ENCODE results near the gene WRAP73. TPM values are rescaled to one million over a fixed set of nuclear protein-coding genes. Genes with fewer than 3 reads are reported as not detected.

WRAP73 gene
- polyA plus RNA-seq, 2 of the 4 experiments (the other 2 are of a cell fraction) = 15.4 to 16.1 TPM

- TF ChIP-seq ZSCAN20 (CRISPR knock-in tag; IDR thresholded peaks at IDR 0.05) (no peak), E2F6 (IDR thresholded peaks at IDR 0.05; ENCODE audit: borderline replicate concordance, low read depth) (no peak)
These were observed 31.4 kb downstream of the WRAP73 start (continued) for GRCh38 chr1:3618531-3618880.

GRCh38 chr1:3617806-3618345, 32.0 kb downstream of the WRAP73 start:
- CTCF ChIA-PET = interaction anchor here (0.7 to 3.8 kb wide), 6 partner anchors 12 to 165 kb away, joined by 3 to 33 read pairs (median 5); no protein-coding TSS in a partner anchor
- no peak for TF ChIP-seq HOXB5 (CRISPR knock-in tag; IDR thresholded peaks at IDR 0.05)
- TF ChIP-seq USF2 (IDR thresholded peaks at IDR 0.05) = no peak
- no peak for TF ChIP-seq POLR2A (IDR thresholded peaks at IDR 0.05; ENCODE audit: low read length)
- no peak for TF ChIP-seq KDM5A (IDR thresholded peaks at IDR 0.05)
- no peak for TF ChIP-seq JUN (IDR thresholded peaks at IDR 0.05)
- no peak for TF ChIP-seq KDM1A (IDR thresholded peaks at IDR 0.05; ENCODE audit: low read depth)
- no peak for TF ChIP-seq CBX2 (IDR thresholded peaks at IDR 0.05; ENCODE audit: borderline replicate concordance, low read depth)
- TF ChIP-seq PBX3 (IDR thresholded peaks at IDR 0.05) = no peak
- no peak for TF ChIP-seq HDAC2 (IDR thresholded peaks at IDR 0.05)
- no peak for TF ChIP-seq EP300 (IDR thresholded peaks at IDR 0.05)
- TF ChIP-seq MYC (IDR thresholded peaks at IDR 0.05; ENCODE audit: borderline replicate concordance, low read length) = no peak
- 80% methylated on average over 13 of the region's 18 CpGs for WGBS (ENCODE audit: missing lambda C conversion rate)
- peaks cover 18% of the 10 kb centered on the region for H3K4me1 ChIP-seq
- H3K4me3 ChIP-seq = no peak overlapping the region
- ATAC-seq (no peak), DNase-seq (ENCODE audit: low read depth in 1 of 2, low spot score in 1 of 2) (no peak), FAIRE-seq (no peak)
- no peaks in the 10 kb centered on the region for H3K9me3 ChIP-seq
- H3K27ac ChIP-seq = no peak overlapping the region
- POLR2A ChIA-PET = no interaction called here
- no peak overlapping the region for H3K4me2 ChIP-seq

GRCh38 chr1:3616861-3617260, 33.0 kb downstream of the WRAP73 start:
- FAIRE-seq = no peak
- Histone ChIP-seq H3K4me1 (peaks cover 28% of the 10 kb centered on the region), H3K9me3 (no peaks in the 10 kb centered on the region), H3K27ac (no peak overlapping the region), H3K4me3 (no peak overlapping the region), H3K4me2 (no peak overlapping the region)
- DNase-seq (ENCODE audit: low read depth in 1 of 2, low spot score in 1 of 2) = no peak
- TF ChIP-seq TFCP2L1 (CRISPR knock-in tag; IDR thresholded peaks at IDR 0.05) (no peak), HOXA7 (CRISPR knock-in tag; IDR thresholded peaks at IDR 0.05) (no peak), FOXS1 (CRISPR knock-in tag; IDR thresholded peaks at IDR 0.05) (no peak), HOXB13 (CRISPR knock-in tag; IDR thresholded peaks at IDR 0.05; ENCODE audit: low read depth) (no peak), KDM1A (IDR thresholded peaks at IDR 0.05; ENCODE audit: low read depth) (no peak), ZFP36 (IDR thresholded peaks at IDR 0.05; ENCODE audit: borderline replicate concordance, partially characterized antibody) (no peak), RNF2 (IDR thresholded peaks at IDR 0.05; ENCODE audit: borderline replicate concordance, low read depth) (no peak), MAX (IDR thresholded peaks at IDR 0.05) (no peak), BHLHE40 (IDR thresholded peaks at IDR 0.05; ENCODE audit: low read depth, low read length) (no peak), MAFK (IDR thresholded peaks at IDR 0.05; ENCODE audit: partially characterized antibody) (no peak), ZC3H11A (IDR thresholded peaks at IDR 0.05) (no peak), USF2 (IDR thresholded peaks at IDR 0.05) (no peak), PHF8 (IDR thresholded peaks at IDR 0.05; ENCODE audit: borderline replicate concordance, low read depth) (no peak), EHMT2 (IDR thresholded peaks at IDR 0.05; ENCODE audit: low read depth) (no peak), BCL3 (IDR thresholded peaks at IDR 0.05) (no peak), RFX5 (IDR thresholded peaks at IDR 0.05) (no peak), POLR2AphosphoS2 (conservative IDR thresholded peaks at IDR 0.05; ENCODE audit: low read length) (no peak)
- no peak for ATAC-seq
- CTCF ChIA-PET = interaction anchor here (0.7 to 1.5 kb wide), 4 partner anchors 28 to 164 kb away, joined by 3 to 5 read pairs (median 3); no protein-coding TSS in a partner anchor
- POLR2A ChIA-PET = no interaction called here
- 81% methylated on average over 5 of the region's 9 CpGs for WGBS (ENCODE audit: missing lambda C conversion rate)
